Endothelial cell of umbilical vein (primary cell): Measurements from ENCODE around the gene CDC34. TPM values are rescaled to one million over a fixed set of nuclear protein-coding genes. Genes with fewer than 3 reads are reported as not detected.

Source experiments
- BruUV-seq: library from RNA; stranded (reverse); fragments of 400-500 nt; replicated peaks from 2 replicates; lab custom pipeline; 2021; lab: Mats Ljungman, UMichigan
- CTCF ChIA-PET: fragments of 300-600, 350-600 bp; sonication (Branson Sonifier 250); formaldehyde crosslinking; loops from one replicate; lab custom pipeline; 2021; ENCODE audit warnings: antibody characterized with exemption, inconsistent platforms; lab: Charles Lee
- POLR2A ChIA-PET: fragments of 300-600, 350-600 bp; sonication (Branson Sonifier 250); formaldehyde crosslinking; loops from one replicate; lab custom pipeline; 2021; ENCODE audit warnings: antibody characterized with exemption, inconsistent platforms; lab: Charles Lee
- DNase-seq: peaks from one replicate; pipeline ENCODE4 v3.0.0-alpha.2; 2011; ENCODE audit warnings: low read depth, low spot score
- FAIRE-seq: peaks from 2 replicates; lab custom pipeline; 2011; peaks lifted over from hg19 to GRCh38; lab: Jason Lieb, UNC
- H2AFZ ChIP-seq: 2 replicates; pipeline ENCODE4 v1.6.0; 2012; ENCODE audit warnings: low read depth, low read length, control low read depth, inconsistent platforms
- H3K27ac ChIP-seq: 2 replicates; pipeline ENCODE4 v1.5.1; 2011; ENCODE audit warnings: low read depth, mild to moderate bottlenecking, control low read depth, low read length, moderate library complexity; ENCODE audit not compliant: insufficient read depth
- H3K27me3 ChIP-seq, 2 experiments: 2 replicates each; pipeline versions ENCODE4 v1.6.0 to v1.6.1; 2011; ENCODE audit warnings: low read length in 2 of 2, mixed read lengths in 1 of 2; ENCODE audit not compliant: control insufficient read depth in 2 of 2, insufficient read depth in 2 of 2
- H3K36me3 ChIP-seq, 2 experiments: 2 replicates in 1 of 2; 3 replicates in 1 of 2; pipeline ENCODE4 v1.5.1; 2011; ENCODE audit warnings: low read length in 2 of 2, mild to moderate bottlenecking in 1 of 2, moderate library complexity in 1 of 2; ENCODE audit not compliant: control insufficient read depth in 2 of 2, insufficient read depth in 2 of 2; ENCODE audit errors: extremely low read depth in 1 of 2
- H3K4me1 ChIP-seq: 3 replicates; pipeline ENCODE4 v1.5.1; 2011; ENCODE audit warnings: mild to moderate bottlenecking, low read length; ENCODE audit not compliant: control insufficient read depth, insufficient read depth; ENCODE audit errors: extremely low read depth
- H3K4me2 ChIP-seq: 2 replicates; pipeline ENCODE4 v1.6.1; 2011; ENCODE audit warnings: low read length, control low read depth, mixed read lengths; ENCODE audit not compliant: insufficient read depth
- H3K4me3 ChIP-seq, 3 experiments: fragments of 200-600 bp in 1 of 3; sonication (generic), shearing (Covaris generic) in 1 of 3; replicated peaks in 1 of 3; 2 replicates each; pipeline ENCODE4 v1.5.1; 2011 to 2016; ENCODE audit warnings: control low read depth in 3 of 3, low read length in 3 of 3, mild to moderate bottlenecking in 2 of 3, inconsistent platforms in 1 of 3, low read depth in 1 of 3, moderate library complexity in 1 of 3; ENCODE audit not compliant: insufficient read depth in 1 of 3
- H3K79me2 ChIP-seq: 2 replicates; pipeline ENCODE4 v1.6.0; 2012; ENCODE audit warnings: low read length, inconsistent platforms; ENCODE audit not compliant: control insufficient read depth, insufficient read depth
- H3K9ac ChIP-seq: replicated peaks from 2 replicates; pipeline ENCODE3; 2011; ENCODE audit warnings: low read length, control low read depth; ENCODE audit not compliant: insufficient read depth; ENCODE audit errors: extremely low read depth
- H3K9me1 ChIP-seq: replicated peaks from 3 replicates; pipeline ENCODE4 v1.6.0; 2011; ENCODE audit warnings: mild to moderate bottlenecking, low read length; ENCODE audit not compliant: control insufficient read depth, insufficient read depth; ENCODE audit errors: extremely low read depth
- H3K9me3 ChIP-seq: replicated peaks from 2 replicates; pipeline ENCODE4 v1.5.1; 2012; ENCODE audit warnings: low read length, inconsistent platforms; ENCODE audit not compliant: control insufficient read depth, insufficient read depth
- H4K20me1 ChIP-seq: replicated peaks from 2 replicates; pipeline ENCODE3; 2011; ENCODE audit warnings: mild to moderate bottlenecking, low read length; ENCODE audit not compliant: control insufficient read depth, insufficient read depth; ENCODE audit errors: extremely low read depth
- EZH2 ChIP-seq: IDR thresholded peaks from 2 replicates; pipeline ENCODE4 v1.6.1; 2012; ENCODE audit warnings: borderline replicate concordance, low read depth, mild to moderate bottlenecking, moderate library complexity, low read length, inconsistent platforms; ENCODE audit not compliant: severe bottlenecking
- FOS ChIP-seq: IDR thresholded peaks from 2 replicates; pipeline ENCODE4 v1.6.1; 2011; ENCODE audit warnings: mild to moderate bottlenecking, low read length, moderate library complexity, borderline replicate concordance; ENCODE audit not compliant: insufficient read depth
- GATA2 ChIP-seq: IDR thresholded peaks from 2 replicates; pipeline ENCODE4 v1.7.0; 2011; ENCODE audit warnings: low read depth, mild to moderate bottlenecking, moderate library complexity, mixed read lengths, low read length; ENCODE audit not compliant: insufficient read length, insufficient read depth
- JUN ChIP-seq: IDR thresholded peaks from 2 replicates; pipeline ENCODE4 v1.6.1; 2011; ENCODE audit warnings: borderline replicate concordance, low read depth; ENCODE audit not compliant: insufficient read length, insufficient read depth
- MYC ChIP-seq: IDR thresholded peaks from one replicate; pipeline ENCODE4 v1.6.1; 2011; ENCODE audit warnings: mild to moderate bottlenecking, low read depth, low read length
- POLR2A ChIP-seq: IDR thresholded peaks from 2 replicates; pipeline ENCODE4 v1.6.1; 2012; ENCODE audit warnings: low read depth, mild to moderate bottlenecking, control low read depth, low read length
- POLR2AphosphoS5 ChIP-seq: IDR thresholded peaks from 2 replicates; pipeline ENCODE4 v1.6.1; 2012; ENCODE audit warnings: low read depth, mild to moderate bottlenecking, control low read depth, low read length, moderate library complexity; ENCODE audit not compliant: insufficient read depth
- dilution Hi-C: fragments of 300-500 bp; cut with MboI; formaldehyde crosslinking; loops from one replicate; pipeline ENCODE4 v1.15.0; 2019; ENCODE audit warnings: low sequenced_read_pairs; ENCODE audit not compliant: extremely low pct_ligation_motif_present
- intact Hi-C: fragments of 100-400 bp; cut with micrococcal nuclease; formaldehyde crosslinking; loops from one replicate; pipeline ENCODE4 v1.10.0; 2022
- polyA plus RNA-seq, 4 experiments: library from polyadenylated mRNA; depleted of rRNA in 3 of 4; stranded (reverse) in 3 of 4; unstranded in 1 of 4; fragments of >200 nt; gene quantifications; 2 replicates each; pipeline versions ENCODE4 v1.2.1 to v1.2.3, GENCODE V29; 2011 to 2012; ENCODE audit warnings: missing spikeins in 1 of 4
- total RNA-seq: library from RNA; stranded (reverse); gene quantifications from 2 replicates; pipeline ENCODE4 v1.2.3, GENCODE V29; 2021
- TF ChIP-seq, protein P1 (sequence below): IDR thresholded peaks from 2 replicates; pipeline ENCODE4 v1.6.1; 2011; ENCODE audit not compliant: insufficient read depth, insufficient read length
- TF ChIP-seq, protein P2 (sequence below), 2 donors: IDR thresholded peaks; 1 replicate in 1 of 2; 2 replicates in 1 of 2; pipeline ENCODE4 v1.5.1; 2011; ENCODE audit warnings: low read length in 2 of 2, mild to moderate bottlenecking in 2 of 2, moderate library complexity in 2 of 2, control low read depth in 1 of 2, inconsistent platforms in 1 of 2, low read depth in 1 of 2; ENCODE audit not compliant: insufficient read depth in 1 of 2; ENCODE audit errors: extremely low read depth in 1 of 2

Gene CDC34
- total and polyA plus RNA-seq, 2 donors (not counting 3 experiments of a cell fraction or from before 2014, with no cell fraction given): 90.4 to 92.9 TPM

DNA sequence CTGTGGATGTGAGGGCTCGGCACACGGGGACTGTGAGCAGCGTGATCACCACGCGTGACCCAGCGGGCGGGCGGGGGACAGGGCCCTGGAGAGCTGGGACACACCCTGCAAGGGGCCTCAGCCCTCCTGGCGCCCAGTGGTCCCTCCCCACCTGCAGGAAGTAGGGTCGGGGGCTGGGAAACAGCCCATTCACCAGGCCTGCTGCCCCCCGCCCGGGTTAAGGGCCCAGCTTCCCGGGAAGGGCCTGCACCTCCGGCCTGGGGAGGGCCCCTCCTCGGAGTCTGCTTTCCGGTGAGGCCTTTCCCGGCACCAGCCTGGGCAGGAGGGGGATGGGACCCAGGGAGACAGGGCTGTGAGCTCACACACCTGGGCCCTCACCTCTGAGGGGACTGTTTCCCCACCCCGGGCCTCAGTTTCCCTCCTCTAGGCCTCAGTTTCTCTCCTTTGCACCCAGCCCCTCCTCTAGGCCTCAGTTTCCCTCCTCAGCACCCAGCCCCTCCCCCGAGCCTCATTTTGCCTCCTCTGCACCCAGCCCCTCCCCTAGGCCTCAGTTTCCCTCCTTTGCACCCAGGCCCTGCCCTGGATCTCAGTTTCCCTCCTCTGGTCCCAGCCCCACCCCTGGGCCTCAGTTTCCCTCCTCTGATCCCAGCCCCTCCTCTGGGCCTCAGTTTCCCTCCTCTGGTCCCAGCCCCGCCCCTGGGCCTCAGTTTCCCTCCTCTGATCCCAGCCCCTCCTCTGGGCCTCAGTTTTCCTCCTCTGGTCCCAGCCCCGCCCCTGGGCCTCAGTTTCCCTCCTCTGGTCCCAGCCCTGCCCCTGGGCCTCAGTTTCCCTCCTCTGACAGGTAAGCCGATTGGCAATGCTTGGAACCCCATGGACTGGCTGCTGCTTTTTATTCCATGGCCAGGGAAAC, 37.1 kb upstream of the CDC34 start:
- Histone ChIP-seq H3K36me3 (no peaks in the 10 kb centered on the region), H3K9me3 (no peaks in the 10 kb centered on the region), H3K9ac (no peak overlapping the region), H3K79me2 (no peaks in the 10 kb centered on the region), H3K4me1 (peaks cover 6% of the 10 kb centered on the region), H3K9me1 (no peaks in the 10 kb centered on the region), H3K27me3 (peaks cover 9 to 12% of the 10 kb centered on the region in 2 experiments), H3K4me2 (no peak overlapping the region), H3K27ac (no peak overlapping the region), H2AFZ (no peak overlapping the region), H4K20me1 (no peaks in the 10 kb centered on the region), H3K4me3 (no peak overlapping the region)
- dilution Hi-C loops: no loop called here
- TF ChIP-seq, protein P1, sequence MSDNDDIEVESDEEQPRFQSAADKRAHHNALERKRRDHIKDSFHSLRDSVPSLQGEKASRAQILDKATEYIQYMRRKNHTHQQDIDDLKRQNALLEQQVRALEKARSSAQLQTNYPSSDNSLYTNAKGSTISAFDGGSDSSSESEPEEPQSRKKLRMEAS: no peak
- TF ChIP-seq EZH2 (no peak), POLR2AphosphoS5 (no peak), FOS (no peak)
- DNase-seq (no peak), FAIRE-seq (no peak)
- intact Hi-C loops: no loop called here
- no TSS peak for BruUV-seq
- CTCF ChIA-PET: interaction anchor here (0.7 to 2.7 kb wide), 4 partner anchors 11 to 17 kb away, joined by 6 to 28 read pairs (median 8); no protein-coding TSS in a partner anchor
- POLR2A ChIA-PET: no interaction called here

DNA sequence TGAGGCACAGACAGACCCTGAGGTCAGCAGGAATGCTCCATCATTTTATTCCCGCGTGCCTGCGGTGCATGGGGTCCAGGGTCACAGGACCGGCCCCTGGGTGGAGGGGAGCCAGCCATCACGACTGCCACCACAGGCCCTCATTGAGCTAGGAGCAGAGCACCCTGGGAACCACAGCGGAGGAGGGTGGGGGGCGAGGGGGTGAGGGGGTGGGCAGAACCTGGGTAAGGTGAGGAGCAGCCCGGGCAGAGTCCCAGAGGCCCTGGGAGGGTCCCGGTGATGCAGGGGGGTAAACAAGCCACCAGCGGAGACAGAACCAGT, 36.5 kb upstream of the CDC34 start:
- DNase-seq (no peak), FAIRE-seq (no peak)
- Histone ChIP-seq H3K36me3 (no peaks in the 10 kb centered on the region), H4K20me1 (no peaks in the 10 kb centered on the region), H3K9me3 (no peaks in the 10 kb centered on the region), H3K9ac (no peak overlapping the region), H2AFZ (no peak overlapping the region), H3K79me2 (no peaks in the 10 kb centered on the region), H3K4me2 (no peak overlapping the region), H3K9me1 (no peaks in the 10 kb centered on the region), H3K4me1 (no peaks in the 10 kb centered on the region), H3K4me3 (no peak overlapping the region), H3K27me3 (peaks cover 9 to 12% of the 10 kb centered on the region in 2 experiments), H3K27ac (no peak overlapping the region)
- BruUV-seq: no TSS peak
- dilution Hi-C loops (no loop called here), intact Hi-C loops (no loop called here)
- TF ChIP-seq JUN (no peak), FOS (no peak), MYC (no peak), POLR2AphosphoS5 (no peak), POLR2A (no peak), EZH2 (no peak), GATA2 (no peak)
- TF ChIP-seq, protein P2, sequence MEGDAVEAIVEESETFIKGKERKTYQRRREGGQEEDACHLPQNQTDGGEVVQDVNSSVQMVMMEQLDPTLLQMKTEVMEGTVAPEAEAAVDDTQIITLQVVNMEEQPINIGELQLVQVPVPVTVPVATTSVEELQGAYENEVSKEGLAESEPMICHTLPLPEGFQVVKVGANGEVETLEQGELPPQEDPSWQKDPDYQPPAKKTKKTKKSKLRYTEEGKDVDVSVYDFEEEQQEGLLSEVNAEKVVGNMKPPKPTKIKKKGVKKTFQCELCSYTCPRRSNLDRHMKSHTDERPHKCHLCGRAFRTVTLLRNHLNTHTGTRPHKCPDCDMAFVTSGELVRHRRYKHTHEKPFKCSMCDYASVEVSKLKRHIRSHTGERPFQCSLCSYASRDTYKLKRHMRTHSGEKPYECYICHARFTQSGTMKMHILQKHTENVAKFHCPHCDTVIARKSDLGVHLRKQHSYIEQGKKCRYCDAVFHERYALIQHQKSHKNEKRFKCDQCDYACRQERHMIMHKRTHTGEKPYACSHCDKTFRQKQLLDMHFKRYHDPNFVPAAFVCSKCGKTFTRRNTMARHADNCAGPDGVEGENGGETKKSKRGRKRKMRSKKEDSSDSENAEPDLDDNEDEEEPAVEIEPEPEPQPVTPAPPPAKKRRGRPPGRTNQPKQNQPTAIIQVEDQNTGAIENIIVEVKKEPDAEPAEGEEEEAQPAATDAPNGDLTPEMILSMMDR (IDR thresholded peaks at IDR 0.05; ENCODE audit: extremely low read depth in 1 of 2, insufficient read depth in 1 of 2, low read depth in 1 of 2, low read length in 2 of 2): no peak
- TF ChIP-seq, protein P1: no peak
- ChIA-PET CTCF (interaction anchor here (0.7 to 2.7 kb wide), 8 partner anchors 10 to 121 kb away, joined by 3 to 28 read pairs (median 4); no protein-coding TSS in a partner anchor), POLR2A (no interaction called here)
